HTERT RPE-1 (cell line): ENCODE measurements around the gene NHLRC2.

Experiments
- in situ Hi-C: fragments of 300-500 bp; cut with MboI; formaldehyde crosslinking; loops from 4 replicates; pipeline ENCODE4 v1.14.3; 2020; ENCODE audit warnings: low sequenced_read_pairs

The NHLRC2 gene

DNA sequence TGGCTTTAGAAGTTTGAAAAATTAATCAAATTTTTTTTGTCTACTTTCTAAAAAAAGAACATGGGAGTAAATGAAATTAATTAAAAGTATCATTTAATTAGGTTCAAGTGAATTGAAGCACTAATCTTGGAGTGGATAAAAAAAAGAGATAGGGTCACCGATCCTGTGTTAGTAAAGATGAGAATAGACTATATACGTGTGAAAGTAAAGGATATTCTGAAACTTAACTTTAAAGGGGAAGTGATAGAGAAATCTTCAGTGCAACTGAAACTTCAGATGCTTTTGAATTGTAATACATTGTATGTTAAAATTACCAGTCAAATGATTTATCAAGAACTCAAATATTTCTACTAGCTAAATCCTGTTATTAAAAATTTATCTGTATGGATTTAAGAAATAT lies 4.8 kb downstream of the NHLRC2 start:
- in situ Hi-C loops: no loop called here

- in situ Hi-C loops: no loop called here
Measured at GRCh38 chr10:113865901-113866300, 11.4 kb downstream of the NHLRC2 start.

GRCh38 chr10:113866551-113867394 lies 12.3 kb downstream of the NHLRC2 start:
- in situ Hi-C loops: no loop called here

DNA sequence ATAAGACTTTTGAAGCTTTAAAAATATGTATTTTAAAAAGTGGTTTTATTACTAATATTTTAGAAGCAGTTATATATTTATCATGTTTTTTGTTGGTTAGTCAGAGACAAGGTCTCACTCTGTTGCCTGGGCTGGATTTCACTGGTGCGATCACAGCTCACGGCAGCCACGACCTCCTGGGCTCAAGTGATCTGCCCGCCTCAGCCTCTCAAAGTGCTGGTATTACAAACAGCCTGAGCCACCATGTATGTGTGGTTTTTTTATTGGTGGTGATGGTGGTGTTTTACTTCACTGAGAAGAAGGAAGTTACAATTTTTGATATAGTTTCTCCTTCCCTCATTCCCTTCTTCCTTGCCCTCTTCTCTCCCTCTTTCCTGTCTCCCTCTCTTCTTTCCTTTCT lies 13.4 kb downstream of the NHLRC2 start:
- in situ Hi-C loops: no loop called here

GRCh38 chr10:113869789-113870188 lies 15.3 kb downstream of the NHLRC2 start:
- in situ Hi-C loops: no loop called here

DNA sequence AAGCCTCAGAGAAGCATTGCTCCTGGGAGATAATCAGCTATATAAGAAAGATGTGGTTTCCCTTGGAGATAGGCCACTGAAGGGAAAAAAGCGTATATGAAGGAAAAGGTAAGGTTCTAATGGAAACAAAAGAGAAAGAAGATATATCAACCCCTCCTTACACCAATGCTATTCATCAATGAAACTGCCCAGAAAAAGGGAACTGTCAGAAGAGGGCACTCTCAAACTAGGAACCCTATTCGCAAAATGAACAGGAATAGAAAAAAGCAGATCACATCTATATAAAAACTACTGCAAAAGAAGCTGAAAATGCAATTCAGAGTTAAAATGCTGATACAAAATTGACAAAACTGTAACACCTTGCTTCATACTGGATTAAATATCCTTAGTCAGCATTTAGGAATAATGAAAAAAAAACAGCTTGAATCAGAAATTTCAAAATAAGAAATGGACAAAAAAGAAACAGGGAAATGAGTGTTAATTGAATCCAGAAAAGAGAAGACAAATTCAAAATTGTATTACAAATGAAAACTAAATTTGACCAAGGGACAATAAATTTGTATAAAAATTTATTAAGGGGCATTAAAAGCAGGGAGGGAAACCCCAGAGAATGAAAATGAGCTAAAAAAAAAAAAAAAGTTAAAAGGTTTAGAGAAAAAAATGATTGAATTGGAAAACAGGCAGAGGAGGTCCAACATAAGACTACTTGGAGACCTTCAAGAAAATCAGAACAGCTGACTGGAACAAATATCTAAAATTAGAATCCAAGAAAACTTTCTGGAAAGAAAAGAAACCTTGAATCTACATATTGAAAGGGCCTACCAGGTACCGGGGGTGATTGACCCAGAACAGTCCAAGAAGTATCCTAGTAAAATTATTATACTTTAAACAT lies 17.9 kb downstream of the NHLRC2 start:
- in situ Hi-C loops: no loop called here

DNA sequence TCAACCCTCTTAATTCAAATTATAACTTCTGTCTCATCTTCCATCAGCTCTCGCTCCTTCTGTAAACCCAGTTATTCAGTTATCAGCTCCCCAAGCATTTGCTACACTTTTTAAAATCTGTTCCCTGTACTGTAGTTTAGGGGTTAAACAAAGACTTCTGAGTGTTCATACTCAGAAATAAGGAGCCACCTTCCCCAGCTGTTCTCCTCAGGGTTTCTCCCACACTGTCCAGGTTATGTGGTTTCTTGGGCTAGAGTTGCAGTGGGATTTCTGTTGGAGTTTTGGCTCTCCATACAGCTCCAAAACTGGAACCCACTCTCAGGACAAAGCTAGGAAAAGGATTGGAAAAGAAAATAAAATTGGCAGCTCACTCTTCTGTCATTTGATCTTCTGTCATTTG lies 20.8 kb downstream of the NHLRC2 start:
- in situ Hi-C loops: no loop called here

DNA sequence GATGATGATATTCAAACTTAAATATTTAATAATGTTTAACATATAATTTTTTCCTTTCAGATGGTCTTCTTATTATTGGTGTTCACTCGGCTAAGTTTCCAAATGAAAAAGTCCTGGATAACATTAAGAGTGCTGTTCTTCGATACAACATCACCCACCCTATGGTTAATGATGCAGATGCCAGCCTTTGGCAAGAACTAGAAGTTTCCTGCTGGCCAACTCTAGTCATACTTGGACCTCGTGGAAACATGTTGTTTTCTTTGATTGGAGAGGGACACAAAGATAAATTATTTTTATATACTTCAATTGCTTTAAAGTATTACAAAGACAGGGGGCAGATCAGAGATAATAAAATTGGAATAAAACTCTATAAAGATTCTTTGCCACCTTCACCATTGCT lies 22.0 kb downstream of the NHLRC2 start:
- in situ Hi-C loops: no loop called here

- in situ Hi-C loops: no loop called here
Measured at GRCh38 chr10:113879691-113880090, 25.2 kb downstream of the NHLRC2 start.

- in situ Hi-C loops: no loop called here
Measured at GRCh38 chr10:113880236-113880635, 25.8 kb downstream of the NHLRC2 start.

DNA sequence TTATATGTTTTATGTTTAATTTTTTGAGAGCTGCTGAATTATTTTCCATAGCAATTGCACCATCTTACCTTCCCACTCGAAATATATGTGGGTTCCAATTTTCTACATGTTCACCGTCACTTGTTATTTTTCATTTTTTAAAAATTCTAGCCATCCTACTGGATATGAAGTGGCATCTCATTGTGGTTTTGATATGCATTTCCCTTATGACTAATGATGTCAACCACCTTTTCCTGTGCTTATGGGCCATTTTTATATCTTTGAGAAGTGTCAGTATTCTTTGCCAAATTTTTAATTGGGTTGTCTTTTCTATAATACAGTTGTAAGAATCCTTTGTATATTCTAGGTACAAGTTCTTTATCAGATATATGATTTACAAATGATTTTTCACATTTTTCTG lies 27.8 kb downstream of the NHLRC2 start:
- in situ Hi-C loops: no loop called here

DNA sequence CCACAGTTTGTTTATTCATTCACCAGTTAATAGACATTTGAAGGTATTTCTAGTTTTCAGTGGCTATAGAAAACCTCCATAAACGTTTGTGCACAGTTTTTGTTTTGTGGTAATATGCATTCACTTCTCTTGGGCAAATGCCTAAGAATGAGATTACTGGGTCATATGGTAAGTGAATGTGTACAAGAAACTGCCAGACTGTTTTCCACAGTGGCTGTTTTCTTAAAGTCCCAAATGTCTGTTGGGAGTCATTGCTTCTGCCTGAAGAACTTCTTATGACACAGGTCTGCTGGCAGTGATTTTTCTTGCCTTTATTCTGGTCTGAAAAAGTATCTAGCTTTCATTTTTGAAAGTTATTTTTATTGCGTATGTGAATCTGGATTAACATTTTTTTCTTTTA lies 35.5 kb downstream of the NHLRC2 start:
- in situ Hi-C loops: no loop called here

- in situ Hi-C loops: no loop called here
Measured at GRCh38 chr10:113890769-113891168, 36.3 kb downstream of the NHLRC2 start.

- in situ Hi-C loops: no loop called here
Measured at GRCh38 chr10:113891476-113891875, 37.0 kb downstream of the NHLRC2 start.

GRCh38 chr10:113893570-113893969 lies 39.1 kb downstream of the NHLRC2 start:
- in situ Hi-C loops: no loop called here

DNA sequence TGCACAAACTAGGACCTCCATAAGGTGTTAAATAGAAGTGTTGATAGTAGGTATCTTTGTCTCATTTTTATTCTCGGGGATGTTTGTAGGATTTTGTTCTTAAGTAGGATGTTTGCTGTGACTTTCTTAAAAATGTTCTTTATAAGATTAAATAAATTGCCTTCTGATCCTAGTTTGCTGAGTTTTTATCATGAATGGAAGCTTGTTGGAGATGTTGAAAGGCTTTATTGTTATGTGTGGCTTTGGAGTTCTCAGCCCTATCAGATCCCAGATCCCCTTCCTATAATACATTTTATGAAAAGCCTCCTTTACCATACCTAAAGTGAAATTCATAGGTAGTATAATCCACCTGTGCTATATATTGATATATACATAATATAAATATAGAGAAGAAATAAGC lies 40.1 kb downstream of the NHLRC2 start:
- in situ Hi-C loops: no loop called here

DNA sequence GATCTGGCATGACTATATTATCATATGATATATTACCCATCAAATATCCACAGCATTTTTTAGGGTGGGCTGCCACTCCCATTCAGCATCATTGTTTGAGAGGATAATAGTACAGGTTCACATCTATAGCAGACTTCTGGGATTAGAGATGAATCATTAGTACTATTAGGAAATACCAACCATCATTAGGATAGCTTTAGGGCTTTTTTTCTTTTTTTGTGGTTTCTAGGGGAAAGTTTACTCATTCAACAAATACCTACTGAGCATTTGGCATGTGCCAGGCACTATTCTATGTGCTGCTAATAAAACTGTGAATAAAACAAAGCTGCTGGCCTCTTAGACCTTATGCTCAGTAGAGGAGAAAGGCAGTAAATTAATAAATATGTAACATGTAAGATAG lies 40.6 kb downstream of the NHLRC2 start:
- in situ Hi-C loops: no loop called here

DNA sequence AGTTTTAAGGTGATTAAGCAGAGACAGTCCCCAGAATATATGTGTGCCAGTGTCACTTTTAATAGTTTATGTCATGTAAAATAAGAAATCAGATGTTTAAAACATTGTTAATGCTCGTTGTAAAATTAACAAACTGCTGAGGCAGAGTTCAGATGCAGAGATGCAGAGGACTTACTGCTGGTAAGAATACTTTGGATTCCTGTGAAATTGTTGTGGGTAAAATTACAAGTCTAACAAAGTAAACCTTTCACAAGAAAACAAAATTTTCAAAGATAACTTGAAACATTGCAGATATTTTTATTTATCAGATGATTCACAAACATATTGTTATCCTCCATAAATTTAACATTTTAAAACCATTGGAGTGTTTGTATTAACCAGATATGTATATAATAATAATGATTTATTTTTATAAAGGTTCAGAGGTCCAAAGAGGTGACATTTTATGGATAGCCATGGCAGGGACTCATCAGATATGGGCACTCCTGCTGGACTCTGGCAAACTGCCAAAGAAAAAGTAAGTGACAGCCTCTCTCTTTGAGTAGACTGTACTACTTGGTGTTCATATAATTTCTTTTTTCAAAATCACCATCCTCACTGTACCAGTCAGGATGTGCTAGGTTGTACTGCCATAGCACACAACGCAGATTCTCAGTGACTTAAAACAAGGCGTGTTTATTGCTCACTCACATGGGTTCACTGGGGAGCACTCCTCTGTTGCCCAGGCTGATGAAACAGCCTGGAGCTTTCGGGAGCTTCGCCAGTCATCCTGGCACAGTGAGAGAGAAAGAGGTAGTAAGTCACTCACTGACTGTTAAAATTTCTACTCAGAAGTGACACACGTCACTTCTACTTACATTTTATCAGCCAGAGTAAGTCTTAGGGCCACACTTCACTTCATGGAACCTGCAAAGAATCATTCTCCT lies 43.5 kb downstream of the NHLRC2 start:
- in situ Hi-C loops: no loop called here

GRCh38 chr10:113899952-113900598 lies 45.6 kb downstream of the NHLRC2 start:
- in situ Hi-C loops: no loop called here

GRCh38 chr10:113905756-113906155 lies 51.3 kb downstream of the NHLRC2 start:
- in situ Hi-C loops: no loop called here
